Activated CD8-positive, alpha-beta memory T cell treated with anti-CD3 and anti-CD28 coated beads, Interleukin-2, amount 10 ng/mL, durations not matched to agents 7 days and 5 days (primary cell): ENCODE results near the gene TAOK2. TPM values are rescaled to one million over a fixed set of nuclear protein-coding genes. Genes with fewer than 3 reads are reported as not detected.

ENCODE experiments used
- ATAC-seq: fragments of 150-1000 bp; cut with Tn5 transposase; one replicate; pipeline ENCODE4 v1.10.0; 2021; ENCODE audit warnings: moderate library complexity
- CTCF ChIA-PET: fragments of 350-600 bp; sonication (Branson Sonifier 250); formaldehyde crosslinking; loops from one replicate; lab custom pipeline; 2021; ENCODE audit warnings: antibody characterized with exemption; lab: Charles Lee
- DNase-seq: peaks from one replicate; pipeline ENCODE4 v3.0.0-alpha.2; 2020
- H3K27ac Mint-ChIP-seq: one replicate; pipeline ENCODE4 v1.8.0; 2021; ENCODE audit warnings: mild to moderate bottlenecking, mixed read lengths
- H3K27me3 Mint-ChIP-seq: one replicate; pipeline ENCODE4 v1.8.0; 2021; ENCODE audit warnings: mixed read lengths
- H3K36me3 Mint-ChIP-seq: one replicate; pipeline ENCODE4 v1.8.0; 2021; ENCODE audit warnings: mild to moderate bottlenecking, mixed read lengths
- H3K4me1 Mint-ChIP-seq: one replicate; pipeline ENCODE4 v1.8.0; 2021; ENCODE audit warnings: mixed read lengths
- H3K4me3 Mint-ChIP-seq: one replicate; pipeline ENCODE4 v1.8.0; 2021; ENCODE audit warnings: mild to moderate bottlenecking, moderate library complexity, mixed read lengths
- H3K9me3 Mint-ChIP-seq: one replicate; pipeline ENCODE4 v1.8.0; 2022; ENCODE audit warnings: low read depth, mixed read lengths
- total RNA-seq, 2 experiments: library from RNA; stranded (reverse); gene quantifications; one replicate each; pipeline ENCODE4 v1.2.3, GENCODE V29; 2021

Gene TAOK2
- total RNA-seq, 2 experiments from 2014 or later, result 51.1 to 55.3 TPM

DNA sequence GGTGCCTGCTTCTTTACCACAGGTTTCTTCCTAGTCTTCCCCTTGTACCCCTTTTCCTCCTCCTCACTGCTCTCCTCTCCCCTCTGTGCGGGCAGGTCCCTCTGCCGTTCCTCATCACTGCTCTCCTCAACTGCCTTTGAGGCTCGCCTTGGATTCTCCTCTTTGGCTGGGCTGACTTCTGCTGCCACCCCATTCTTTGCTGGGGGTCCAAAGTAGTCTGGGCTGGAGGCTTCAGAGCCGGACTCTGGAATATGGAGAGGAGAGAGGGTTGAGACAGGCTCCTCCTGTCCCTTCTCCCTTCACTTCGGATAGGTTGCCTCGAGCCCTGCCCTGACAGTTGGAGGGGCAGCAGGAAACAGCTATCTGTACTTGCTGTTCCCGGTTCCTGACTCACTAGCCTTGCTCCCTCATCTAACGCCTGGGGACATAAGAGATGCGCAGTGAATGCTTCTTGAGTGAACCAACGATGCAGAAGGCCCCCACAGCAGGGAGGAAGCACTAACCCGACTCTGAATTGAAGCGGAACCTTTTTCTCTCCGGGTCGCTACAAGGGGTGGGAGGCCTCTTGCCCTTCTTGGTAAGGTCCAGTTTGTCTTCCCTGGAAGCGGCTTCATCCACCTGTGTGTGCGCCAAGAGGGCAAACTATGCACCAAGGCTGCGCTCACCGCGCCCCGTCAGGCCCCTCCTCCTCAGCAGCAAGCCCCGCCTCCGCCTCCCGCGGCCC lies 21.1 kb downstream of the TAOK2 start:
- Mint-ChIP-seq H3K4me3 (peak overlapping the region; percentile 98), H3K27me3 (no peaks in the 10 kb centered on the region), H3K36me3 (peaks cover 37% of the 10 kb centered on the region), H3K27ac (peak overlapping the region; percentile 99), H3K4me1 (peaks cover 34% of the 10 kb centered on the region), H3K9me3 (no peaks in the 10 kb centered on the region)
- ATAC-seq, result peak; percentile 59
- DNase-seq, result peak; percentile 85
- CTCF ChIA-PET, result interaction anchor here (1.2 to 3.9 kb wide), 9 partner anchors 11 to 294 kb away, joined by 3 to 17 read pairs (median 5); partner anchors contain the start of genes TAOK2, TLCD3B and TMEM219

DNA sequence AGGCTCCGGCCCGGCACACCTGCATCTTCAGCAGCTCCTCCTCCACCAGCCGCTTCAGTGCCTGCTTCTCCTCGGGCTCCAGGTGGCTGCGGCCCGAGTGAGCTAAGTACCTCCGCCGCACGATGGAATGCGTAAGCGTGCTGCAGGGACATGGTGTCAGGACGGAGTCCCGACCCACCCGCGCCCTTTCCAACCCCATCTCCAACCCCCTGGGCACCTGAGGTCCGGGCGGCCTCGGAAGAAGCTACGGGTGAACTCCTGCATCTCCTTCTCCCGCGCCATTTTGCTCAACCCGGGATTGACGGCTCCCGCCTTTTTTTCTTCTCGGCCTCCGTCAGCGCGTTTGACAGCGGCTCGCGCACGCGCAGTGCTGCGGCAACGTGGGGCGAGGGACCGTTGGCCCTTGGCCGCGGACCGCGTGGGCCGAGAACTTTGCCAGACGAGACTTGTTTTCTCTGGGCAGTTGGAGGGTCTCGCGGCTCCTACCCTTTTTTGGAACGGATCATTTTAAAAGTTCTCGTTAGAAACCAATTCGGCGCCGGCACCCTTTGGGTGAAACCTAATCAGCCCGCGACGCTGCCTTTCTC lies 21.7 kb downstream of the TAOK2 start, which contains the start of gene HIRIP3:
Gene HIRIP3 (minus strand): TSS at position 294 of the 587 bp plus-strand sequence. CDS start 12 bp downstream, at position 282.
- Mint-ChIP-seq H3K27ac (peak within 1 kb of the TSS; percentile 99), H3K4me1 (peaks cover 34% of the 10 kb centered on the region), H3K36me3 (peaks cover 35% of the 10 kb centered on the region), H3K4me3 (peak within 1 kb of the TSS; percentile 98), H3K9me3 (no peaks in the 10 kb centered on the region), H3K27me3 (no peaks in the 10 kb centered on the region)
- peak; percentile 93 for DNase-seq
- CTCF ChIA-PET, result interaction anchor here (1.3 to 3.9 kb wide), 10 partner anchors 10 to 295 kb away, joined by 3 to 17 read pairs (median 4); partner anchors contain the start of genes ALDOA, TAOK2, TLCD3B and TMEM219
- peak; percentile 73 for ATAC-seq

DNA sequence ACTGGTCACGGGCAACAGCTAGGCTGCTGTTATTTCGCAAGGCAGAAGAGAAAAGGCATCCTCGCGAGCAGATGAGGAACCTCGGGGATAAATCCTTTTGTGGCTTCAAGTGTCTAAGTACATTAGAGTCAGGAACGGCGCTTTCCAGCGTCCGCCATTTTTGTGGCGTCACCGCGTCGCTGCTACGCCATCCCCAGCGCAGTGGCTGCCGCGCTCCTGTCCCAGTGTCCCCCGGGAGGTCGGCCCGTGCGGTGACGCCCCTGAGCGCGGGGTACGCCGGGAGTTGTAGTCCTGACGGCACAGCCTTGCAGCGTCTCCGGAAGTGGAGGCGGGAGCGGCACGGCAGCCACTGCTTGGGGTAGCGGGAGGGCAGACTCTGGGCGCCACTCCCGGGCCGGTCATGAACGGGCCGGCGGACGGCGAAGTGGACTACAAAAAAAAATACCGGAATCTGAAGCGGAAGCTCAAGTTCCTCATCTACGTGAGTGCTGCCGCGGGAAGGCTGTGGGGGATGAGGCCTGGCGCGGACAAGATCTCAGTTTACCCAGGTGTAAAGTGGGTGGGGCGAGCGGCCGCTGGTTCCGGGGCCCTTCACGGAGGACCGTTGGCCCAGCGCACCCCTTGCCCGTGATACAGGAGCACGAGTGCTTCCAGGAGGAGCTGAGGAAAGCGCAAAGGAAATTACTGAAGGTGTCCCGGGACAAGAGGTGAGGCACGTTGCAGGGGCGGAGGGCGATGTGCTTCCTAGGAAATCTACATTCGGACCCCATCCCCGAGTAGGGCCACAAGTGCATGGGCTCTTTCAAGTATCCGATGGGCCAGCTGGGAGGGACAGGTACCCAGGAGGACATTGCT lies 22.5 kb downstream of the TAOK2 start, which contains the start of gene INO80E:
Gene INO80E (plus strand): TSS at position 331 of the 855 bp plus-strand sequence. CDS start 70 bp downstream, at position 401.
- Mint-ChIP-seq H3K4me1 (peaks cover 34% of the 10 kb centered on the region), H3K36me3 (peaks cover 33% of the 10 kb centered on the region)
- CTCF ChIA-PET, result interaction anchor here (0.6 to 3.9 kb wide), 14 partner anchors 10 to 295 kb away, joined by 3 to 17 read pairs (median 4); partner anchors contain the start of genes ALDOA, TAOK2, TLCD3B and TMEM219

DNA sequence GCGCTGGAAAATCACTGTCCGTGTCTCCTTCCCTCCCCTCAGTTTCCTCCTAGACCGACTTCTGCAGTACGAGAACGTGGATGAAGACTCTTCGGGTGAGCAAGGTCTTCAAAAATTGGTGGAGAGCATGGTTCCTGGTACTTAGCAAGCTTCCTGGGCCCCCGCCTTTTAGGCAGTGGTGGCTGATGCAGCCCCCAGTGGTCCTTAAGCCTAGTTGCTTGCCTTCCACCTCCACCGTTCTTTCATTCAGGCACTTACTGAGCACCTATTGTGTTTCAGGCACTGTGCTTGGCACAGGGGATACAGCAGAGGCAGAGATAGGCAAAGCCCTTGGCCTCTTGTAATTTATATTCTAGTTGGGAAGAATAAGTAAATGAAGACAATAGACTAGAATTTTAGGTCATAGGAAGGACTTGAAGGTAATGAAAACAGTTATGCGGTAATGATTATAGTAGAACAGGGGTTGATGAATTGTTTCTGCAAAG lies 23.1 kb downstream of the TAOK2 start:
- peak overlapping the region; percentile 99 for H3K27ac Mint-ChIP-seq
- CTCF ChIA-PET, result interaction anchor here (0.6 to 3.9 kb wide), 14 partner anchors 9 to 295 kb away, joined by 3 to 17 read pairs (median 3); partner anchors contain the start of genes ALDOA, TAOK2, TLCD3B and TMEM219
- H3K9me3 Mint-ChIP-seq, result no peaks in the 10 kb centered on the region
- no peak for ATAC-seq
- DNase-seq, result no peak
- peak overlapping the region; percentile 98 for H3K4me3 Mint-ChIP-seq
- H3K27me3 Mint-ChIP-seq, result no peaks in the 10 kb centered on the region
- H3K4me1 Mint-ChIP-seq, result peaks cover 34% of the 10 kb centered on the region
- H3K36me3 Mint-ChIP-seq, result peaks cover 33% of the 10 kb centered on the region

More for the DNA sequence above, 22.5 kb downstream of the TAOK2 start, which contains the start of gene INO80E:
- ATAC-seq (peak; percentile 96), DNase-seq (peak; percentile 100)
- Mint-ChIP-seq H3K9me3 (no peaks in the 10 kb centered on the region), H3K27me3 (no peaks in the 10 kb centered on the region), H3K4me3 (peak within 1 kb of the TSS; percentile 98), H3K27ac (peak within 1 kb of the TSS; percentile 99)

DNA sequence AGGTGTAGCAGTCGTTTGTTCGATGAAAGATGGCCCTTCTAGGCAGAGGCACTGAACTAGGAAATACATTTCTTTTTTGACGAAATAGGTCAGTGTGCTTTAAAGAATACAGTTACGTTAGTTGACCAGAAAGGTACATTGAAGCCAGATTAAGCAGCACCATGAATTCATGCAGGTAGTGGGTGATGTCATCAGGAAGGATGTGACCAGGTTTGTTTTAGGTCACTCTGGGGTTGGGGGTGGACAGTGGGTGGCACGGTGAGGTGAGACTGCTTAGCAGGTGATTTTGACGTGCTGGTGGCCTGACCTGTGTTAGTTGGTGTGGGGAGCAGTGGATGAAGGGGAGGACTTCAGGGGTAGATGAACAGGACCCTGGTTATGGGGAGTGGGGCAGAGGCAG lies 25.9 kb downstream of the TAOK2 start:
- Mint-ChIP-seq H3K4me3 (no peak overlapping the region), H3K4me1 (peaks cover 23% of the 10 kb centered on the region), H3K27me3 (no peaks in the 10 kb centered on the region), H3K27ac (no peak overlapping the region), H3K9me3 (no peaks in the 10 kb centered on the region), H3K36me3 (peaks cover 21% of the 10 kb centered on the region)
- ATAC-seq (no peak), DNase-seq (no peak)
- CTCF ChIA-PET, result no interaction called here

DNA sequence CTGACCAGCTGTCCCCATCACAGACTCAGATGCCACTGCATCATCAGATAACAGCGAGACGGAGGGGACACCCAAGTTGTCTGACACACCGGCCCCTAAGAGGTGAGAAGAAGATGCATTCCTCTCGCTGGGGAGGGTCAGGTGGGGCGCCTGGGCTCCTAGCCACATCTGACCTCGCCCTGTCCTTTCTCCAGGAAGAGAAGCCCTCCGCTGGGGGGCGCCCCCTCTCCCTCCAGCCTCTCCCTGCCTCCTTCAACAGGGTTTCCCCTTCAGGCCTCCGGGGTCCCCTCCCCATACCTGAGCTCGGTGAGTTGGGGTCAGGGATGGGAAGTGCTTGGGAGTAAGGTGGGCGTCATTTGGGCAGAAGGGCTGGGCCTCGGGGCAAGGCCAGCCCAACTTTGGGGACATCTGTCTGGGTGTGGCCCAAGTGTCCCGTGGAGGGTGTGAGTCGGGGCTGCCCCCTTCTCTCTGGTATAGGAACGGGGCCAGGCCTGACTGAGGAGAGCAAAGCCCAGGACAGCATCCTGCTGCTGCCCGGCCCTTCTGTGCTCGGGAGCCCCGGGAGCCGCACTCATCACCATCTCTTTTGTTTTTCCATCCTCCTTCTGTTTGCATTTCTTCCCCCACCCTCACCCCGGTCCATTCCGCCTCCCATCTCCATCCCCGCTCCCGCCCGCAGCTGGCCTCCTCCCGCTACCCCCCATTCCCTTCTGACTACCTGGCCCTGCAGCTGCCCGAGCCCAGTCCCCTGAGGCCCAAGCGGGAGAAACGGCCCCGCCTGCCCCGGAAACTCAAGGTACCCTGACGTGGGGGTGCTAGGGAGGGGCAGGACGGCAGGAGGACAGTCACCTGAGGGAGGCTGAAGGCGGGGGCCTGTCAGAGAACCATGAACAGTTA lies 27.3 kb downstream of the TAOK2 start:
- H3K4me1 Mint-ChIP-seq, result peaks cover 18% of the 10 kb centered on the region
- CTCF ChIA-PET, result no interaction called here
- H3K27ac Mint-ChIP-seq, result no peak overlapping the region
- H3K36me3 Mint-ChIP-seq, result peaks cover 21% of the 10 kb centered on the region
- ATAC-seq (no peak), DNase-seq (no peak)
- H3K9me3 Mint-ChIP-seq, result no peaks in the 10 kb centered on the region
- H3K27me3 Mint-ChIP-seq, result no peaks in the 10 kb centered on the region
- H3K4me3 Mint-ChIP-seq, result no peak overlapping the region

DNA sequence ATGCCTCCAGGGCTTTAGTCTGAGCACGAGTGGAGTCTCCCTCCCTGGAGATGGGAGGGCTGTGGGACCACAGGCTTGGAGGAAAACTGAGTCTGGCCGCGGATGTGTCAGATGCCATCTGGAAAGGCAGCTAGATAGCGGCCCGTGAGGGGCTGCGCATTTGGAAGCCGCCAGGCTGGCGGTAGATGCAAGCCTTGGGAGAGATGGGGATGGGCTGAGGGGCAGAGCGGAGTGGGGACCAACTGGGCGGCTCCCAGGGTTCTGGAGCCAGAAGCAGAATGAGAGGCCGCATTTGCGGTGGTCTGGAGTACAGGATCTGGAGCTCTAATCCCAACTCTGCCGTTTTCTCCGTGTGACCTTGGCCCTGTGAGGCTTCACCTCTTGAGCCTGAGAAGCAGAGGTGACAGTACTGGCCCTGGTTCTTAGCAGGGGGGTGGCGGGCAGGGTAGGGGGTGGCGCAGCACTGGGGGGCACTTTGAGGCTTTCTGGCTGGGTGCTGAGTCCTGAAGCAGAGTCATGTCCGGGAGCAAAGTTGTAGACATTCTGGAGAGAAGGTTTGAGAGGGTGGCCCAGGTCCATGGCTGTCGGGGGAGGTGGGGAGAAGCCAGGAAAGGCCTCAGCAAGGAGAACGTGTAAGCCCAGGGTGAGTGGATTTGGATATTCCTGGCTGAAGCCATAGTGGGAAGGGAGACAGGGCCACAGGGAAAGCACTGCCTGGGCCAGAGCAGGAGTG lies 29.1 kb downstream of the TAOK2 start:
- peak overlapping the region; percentile 0 for H3K27ac Mint-ChIP-seq
- H3K4me1 Mint-ChIP-seq, result peaks cover 11% of the 10 kb centered on the region
- no peak for ATAC-seq
- H3K27me3 Mint-ChIP-seq, result no peaks in the 10 kb centered on the region
- DNase-seq, result no peak
- CTCF ChIA-PET, result no interaction called here
- no peak overlapping the region for H3K4me3 Mint-ChIP-seq
- no peaks in the 10 kb centered on the region for H3K9me3 Mint-ChIP-seq
- H3K36me3 Mint-ChIP-seq, result peaks cover 13% of the 10 kb centered on the region

DNA sequence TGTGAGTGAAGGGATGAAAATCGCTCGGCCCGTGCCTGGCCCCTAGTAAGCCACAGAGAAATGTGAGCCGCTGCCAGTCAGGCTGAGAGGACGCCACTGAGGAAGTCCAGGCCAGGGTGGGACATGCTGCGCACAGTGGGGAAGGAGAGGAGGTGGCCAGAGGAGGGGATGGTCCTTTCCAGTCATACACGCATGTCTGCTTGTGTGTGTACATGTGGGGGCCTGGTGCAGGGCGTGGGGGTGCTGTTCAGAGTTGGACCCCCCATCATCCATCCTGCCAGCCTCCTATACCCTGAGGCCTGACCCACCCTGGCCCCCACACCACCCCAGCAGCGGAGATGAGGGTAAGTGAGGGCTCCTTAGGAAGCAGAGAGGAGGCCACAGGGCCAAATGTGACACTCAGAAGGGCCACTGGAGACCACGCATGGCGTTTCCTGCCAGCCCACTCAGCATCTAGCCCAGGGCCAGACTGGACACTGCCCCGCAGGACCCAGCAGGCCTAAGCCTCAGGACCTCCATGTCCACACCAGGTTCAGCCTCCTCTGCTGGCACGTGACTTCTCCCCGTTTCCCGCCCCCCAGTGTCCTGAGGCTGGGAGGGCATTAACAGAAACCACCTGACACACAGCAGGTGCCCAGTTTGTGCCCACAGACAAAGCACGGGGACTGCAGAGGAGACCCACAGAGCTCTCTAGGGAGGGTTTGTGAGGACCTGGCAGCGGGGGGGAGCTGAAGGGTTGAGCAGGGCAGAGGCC lies 30.2 kb downstream of the TAOK2 start:
- no peaks in the 10 kb centered on the region for H3K27me3 Mint-ChIP-seq
- no peak overlapping the region for H3K4me3 Mint-ChIP-seq
- H3K9me3 Mint-ChIP-seq, result no peaks in the 10 kb centered on the region
- H3K4me1 Mint-ChIP-seq, result peaks cover 6% of the 10 kb centered on the region
- DNase-seq (no peak), ATAC-seq (no peak)
- peaks cover 7% of the 10 kb centered on the region for H3K36me3 Mint-ChIP-seq
- no peak overlapping the region for H3K27ac Mint-ChIP-seq
- CTCF ChIA-PET, result interaction anchor here (1.4 to 1.8 kb wide), 2 partner anchors 17 to 303 kb away, joined by 4 to 5 read pairs; no protein-coding TSS in a partner anchor

DNA sequence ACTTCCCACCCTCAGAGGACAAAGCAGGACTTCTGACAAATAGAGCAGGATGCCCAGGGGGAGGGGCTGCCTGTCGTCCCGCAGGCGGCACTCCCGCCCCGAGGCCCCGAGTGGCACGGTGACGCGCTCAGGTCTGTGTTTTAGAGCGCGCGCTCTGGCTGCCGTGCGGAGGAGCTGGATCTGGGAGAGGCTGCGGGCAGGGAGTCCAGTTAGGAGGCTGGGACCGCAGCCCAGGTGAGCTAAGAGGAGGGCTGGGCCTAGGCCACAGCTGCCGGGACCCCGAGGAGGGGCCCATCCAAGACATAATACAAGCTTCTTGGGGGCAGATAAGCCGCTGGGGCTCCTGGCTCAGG lies 30.7 kb downstream of the TAOK2 start:
- Mint-ChIP-seq H3K4me1 (peaks cover 2% of the 10 kb centered on the region), H3K27ac (no peak overlapping the region), H3K4me3 (no peak overlapping the region), H3K9me3 (no peaks in the 10 kb centered on the region), H3K36me3 (peaks cover 6% of the 10 kb centered on the region), H3K27me3 (peaks cover 5% of the 10 kb centered on the region)
- CTCF ChIA-PET, result interaction anchor here (1.4 to 1.8 kb wide), 2 partner anchors 17 to 304 kb away, joined by 4 to 5 read pairs; no protein-coding TSS in a partner anchor
- ATAC-seq (no peak), DNase-seq (no peak)

DNA sequence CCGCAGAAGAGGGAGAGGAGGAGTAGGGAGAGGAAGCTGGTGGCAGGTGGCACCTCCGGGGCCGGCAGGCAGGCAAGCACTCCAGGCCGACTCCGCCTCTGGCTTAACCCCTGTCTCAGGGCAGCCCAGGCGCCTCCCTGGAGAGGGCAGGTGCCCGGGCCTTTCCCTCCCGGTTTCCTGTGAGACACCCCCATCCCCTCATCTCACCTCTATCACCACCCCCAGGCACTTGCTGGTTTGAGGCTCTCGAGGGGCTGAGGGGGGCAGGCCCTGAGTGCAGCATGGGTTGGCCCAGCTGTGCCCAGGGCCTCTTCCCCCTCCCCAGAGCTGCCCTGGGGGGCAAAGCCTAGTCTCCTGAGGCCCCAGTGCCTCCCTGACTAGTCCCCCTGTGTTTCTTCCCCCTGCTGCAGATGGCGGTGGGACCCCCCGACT lies 31.2 kb downstream of the TAOK2 start:
- ATAC-seq, result no peak
- H3K27me3 Mint-ChIP-seq, result peaks cover 8% of the 10 kb centered on the region
- no peaks in the 10 kb centered on the region for H3K9me3 Mint-ChIP-seq
- CTCF ChIA-PET, result interaction anchor here (1.4 to 2.5 kb wide), 5 partner anchors 16 to 304 kb away, joined by 4 to 12 read pairs (median 5); partner anchors contain the start of gene TLCD3B
- no peak for DNase-seq
- no peak overlapping the region for H3K4me3 Mint-ChIP-seq
- H3K4me1 Mint-ChIP-seq, result no peaks in the 10 kb centered on the region
- H3K27ac Mint-ChIP-seq, result no peak overlapping the region
- H3K36me3 Mint-ChIP-seq, result peaks cover 2% of the 10 kb centered on the region
